Type B pancreatic cell (in vitro differentiated cells): Measurements from ENCODE around the gene TMEM86B. TPM values are rescaled to one million over a fixed set of nuclear protein-coding genes. Genes with fewer than 3 reads are reported as not detected.

Experiments
- DNase-seq: peaks from one replicate; pipeline ENCODE4 v3.0.0; 2021; ENCODE audit warnings: mixed read lengths; ENCODE audit not compliant: unreplicated experiment; ENCODE audit errors: extremely low spot score
- H3K27ac Mint-ChIP-seq: 2 replicates; pipeline ENCODE4 v1.8.0; 2021; ENCODE audit warnings: mild to moderate bottlenecking, mixed read lengths
- H3K27me3 Mint-ChIP-seq: 2 replicates; pipeline ENCODE4 v1.8.0; 2021; ENCODE audit warnings: mixed read lengths
- H3K36me3 Mint-ChIP-seq: 2 replicates; pipeline ENCODE4 v1.8.0; 2021; ENCODE audit warnings: mixed read lengths
- H3K4me1 Mint-ChIP-seq: one replicate; pipeline ENCODE4 v1.8.0; 2021; ENCODE audit warnings: mixed read lengths; ENCODE audit not compliant: unreplicated experiment
- H3K4me3 Mint-ChIP-seq: 2 replicates; pipeline ENCODE4 v1.8.0; 2021; ENCODE audit warnings: mild to moderate bottlenecking, mixed read lengths
- H3K9me3 Mint-ChIP-seq: 2 replicates; pipeline ENCODE4 v1.8.0; 2021; ENCODE audit warnings: mixed read lengths
- CTCF ChIP-seq: fragments of 200-600 bp; sonication (generic); conservative IDR thresholded peaks from 2 replicates; pipeline ENCODE4 v1.5.0; 2021; ENCODE audit warnings: antibody characterized with exemption, mild to moderate bottlenecking
- total RNA-seq: library from RNA; stranded (reverse); gene quantifications from 2 replicates; pipeline ENCODE4 v1.2.1, GENCODE V29; 2021; ENCODE audit warnings: low replicate concordance

TMEM86B gene
- total RNA-seq, 1 donor from 2014 or later = 14.4 TPM

GRCh38 chr19:55238030-55238429 lies 9.5 kb upstream of the TMEM86B start:
- DNase-seq = no peak
- no peaks in the 10 kb centered on the region for H3K4me1 Mint-ChIP-seq
- no peaks in the 10 kb centered on the region for H3K9me3 Mint-ChIP-seq
- H3K4me3 Mint-ChIP-seq = no peak overlapping the region
- no peak overlapping the region for H3K27ac Mint-ChIP-seq
- H3K27me3 Mint-ChIP-seq = no peaks in the 10 kb centered on the region
- peaks cover 28% of the 10 kb centered on the region for H3K36me3 Mint-ChIP-seq
- no peak for TF ChIP-seq CTCF

GRCh38 chr19:55232986-55233385 lies 4.4 kb upstream of the TMEM86B start:
- no peak for TF ChIP-seq CTCF
- Mint-ChIP-seq H3K4me3 (no peak overlapping the region), H3K27me3 (no peaks in the 10 kb centered on the region), H3K27ac (no peak overlapping the region), H3K36me3 (peaks cover 24% of the 10 kb centered on the region), H3K4me1 (peaks cover 2% of the 10 kb centered on the region), H3K9me3 (no peaks in the 10 kb centered on the region)
- no peak for DNase-seq

- no peak overlapping the region for H3K27ac Mint-ChIP-seq
- no peaks in the 10 kb centered on the region for H3K27me3 Mint-ChIP-seq
- H3K4me1 Mint-ChIP-seq = peaks cover 6% of the 10 kb centered on the region
- DNase-seq = no peak
- no peak overlapping the region for H3K4me3 Mint-ChIP-seq
- no peaks in the 10 kb centered on the region for H3K9me3 Mint-ChIP-seq
- TF ChIP-seq CTCF = no peak
- peaks cover 20% of the 10 kb centered on the region for H3K36me3 Mint-ChIP-seq
These were observed 3.7 kb upstream of the TMEM86B start for GRCh38 chr19:55232286-55232602.

GRCh38 chr19:55231391-55232285 lies 3.1 kb upstream of the TMEM86B start:
- no peak for TF ChIP-seq CTCF
- Mint-ChIP-seq H3K4me1 (peaks cover 6% of the 10 kb centered on the region), H3K27me3 (no peaks in the 10 kb centered on the region), H3K36me3 (peaks cover 17% of the 10 kb centered on the region), H3K27ac (no peak overlapping the region), H3K9me3 (no peaks in the 10 kb centered on the region), H3K4me3 (no peak overlapping the region)
- no peak for DNase-seq

- Mint-ChIP-seq H3K4me3 (no peak overlapping the region), H3K9me3 (no peaks in the 10 kb centered on the region), H3K4me1 (peaks cover 6% of the 10 kb centered on the region), H3K27ac (no peak overlapping the region), H3K27me3 (no peaks in the 10 kb centered on the region), H3K36me3 (peaks cover 12% of the 10 kb centered on the region)
- TF ChIP-seq CTCF = no peak
- peak; percentile 69 for DNase-seq
These were observed 2.2 kb upstream of the TMEM86B start for GRCh38 chr19:55230780-55231179.
